ENCODE measurements around the gene ADAMTSL3.

DNA sequence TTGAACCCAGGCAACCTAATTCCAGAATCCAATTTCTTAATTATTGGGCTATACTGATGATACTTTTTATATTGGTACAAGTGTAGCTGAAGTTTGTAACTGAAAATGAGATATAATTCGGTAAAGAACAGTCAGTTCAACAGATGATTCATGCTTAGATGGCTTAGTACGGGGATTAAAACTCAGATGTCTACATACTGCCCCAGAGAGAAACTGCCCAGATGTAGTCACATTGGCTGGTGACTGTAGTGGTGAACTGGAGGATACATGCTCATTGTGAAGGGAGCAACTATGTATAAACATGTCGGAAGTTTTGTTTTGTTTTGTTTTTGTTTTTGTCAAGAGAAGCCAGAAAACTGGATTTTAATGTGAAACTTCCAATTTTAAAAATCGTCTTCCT is 179.6 kb downstream of the ADAMTSL3 start:
- TF ChIP-seq EZH2phosphoT487 (IDR thresholded peaks at IDR 0.05; ENCODE audit: unreplicated experiment): no peak
- TF ChIP-seq, protein P1, sequence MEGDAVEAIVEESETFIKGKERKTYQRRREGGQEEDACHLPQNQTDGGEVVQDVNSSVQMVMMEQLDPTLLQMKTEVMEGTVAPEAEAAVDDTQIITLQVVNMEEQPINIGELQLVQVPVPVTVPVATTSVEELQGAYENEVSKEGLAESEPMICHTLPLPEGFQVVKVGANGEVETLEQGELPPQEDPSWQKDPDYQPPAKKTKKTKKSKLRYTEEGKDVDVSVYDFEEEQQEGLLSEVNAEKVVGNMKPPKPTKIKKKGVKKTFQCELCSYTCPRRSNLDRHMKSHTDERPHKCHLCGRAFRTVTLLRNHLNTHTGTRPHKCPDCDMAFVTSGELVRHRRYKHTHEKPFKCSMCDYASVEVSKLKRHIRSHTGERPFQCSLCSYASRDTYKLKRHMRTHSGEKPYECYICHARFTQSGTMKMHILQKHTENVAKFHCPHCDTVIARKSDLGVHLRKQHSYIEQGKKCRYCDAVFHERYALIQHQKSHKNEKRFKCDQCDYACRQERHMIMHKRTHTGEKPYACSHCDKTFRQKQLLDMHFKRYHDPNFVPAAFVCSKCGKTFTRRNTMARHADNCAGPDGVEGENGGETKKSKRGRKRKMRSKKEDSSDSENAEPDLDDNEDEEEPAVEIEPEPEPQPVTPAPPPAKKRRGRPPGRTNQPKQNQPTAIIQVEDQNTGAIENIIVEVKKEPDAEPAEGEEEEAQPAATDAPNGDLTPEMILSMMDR (conservative IDR thresholded peaks at IDR 0.05; ENCODE audit: low read depth in 2 of 2): no peak
- TF ChIP-seq POLR2AphosphoS5 (IDR thresholded peaks at IDR 0.05; ENCODE audit: low read depth): no peak
- TF ChIP-seq, protein P2, sequence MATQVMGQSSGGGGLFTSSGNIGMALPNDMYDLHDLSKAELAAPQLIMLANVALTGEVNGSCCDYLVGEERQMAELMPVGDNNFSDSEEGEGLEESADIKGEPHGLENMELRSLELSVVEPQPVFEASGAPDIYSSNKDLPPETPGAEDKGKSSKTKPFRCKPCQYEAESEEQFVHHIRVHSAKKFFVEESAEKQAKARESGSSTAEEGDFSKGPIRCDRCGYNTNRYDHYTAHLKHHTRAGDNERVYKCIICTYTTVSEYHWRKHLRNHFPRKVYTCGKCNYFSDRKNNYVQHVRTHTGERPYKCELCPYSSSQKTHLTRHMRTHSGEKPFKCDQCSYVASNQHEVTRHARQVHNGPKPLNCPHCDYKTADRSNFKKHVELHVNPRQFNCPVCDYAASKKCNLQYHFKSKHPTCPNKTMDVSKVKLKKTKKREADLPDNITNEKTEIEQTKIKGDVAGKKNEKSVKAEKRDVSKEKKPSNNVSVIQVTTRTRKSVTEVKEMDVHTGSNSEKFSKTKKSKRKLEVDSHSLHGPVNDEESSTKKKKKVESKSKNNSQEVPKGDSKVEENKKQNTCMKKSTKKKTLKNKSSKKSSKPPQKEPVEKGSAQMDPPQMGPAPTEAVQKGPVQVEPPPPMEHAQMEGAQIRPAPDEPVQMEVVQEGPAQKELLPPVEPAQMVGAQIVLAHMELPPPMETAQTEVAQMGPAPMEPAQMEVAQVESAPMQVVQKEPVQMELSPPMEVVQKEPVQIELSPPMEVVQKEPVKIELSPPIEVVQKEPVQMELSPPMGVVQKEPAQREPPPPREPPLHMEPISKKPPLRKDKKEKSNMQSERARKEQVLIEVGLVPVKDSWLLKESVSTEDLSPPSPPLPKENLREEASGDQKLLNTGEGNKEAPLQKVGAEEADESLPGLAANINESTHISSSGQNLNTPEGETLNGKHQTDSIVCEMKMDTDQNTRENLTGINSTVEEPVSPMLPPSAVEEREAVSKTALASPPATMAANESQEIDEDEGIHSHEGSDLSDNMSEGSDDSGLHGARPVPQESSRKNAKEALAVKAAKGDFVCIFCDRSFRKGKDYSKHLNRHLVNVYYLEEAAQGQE (IDR thresholded peaks at IDR 0.05; ENCODE audit: unreplicated experiment): no peak
- no peak for TF ChIP-seq EZH2 (IDR thresholded peaks at IDR 0.05; ENCODE audit: low read depth, unreplicated experiment)
- TF ChIP-seq CREB1 (CRISPR knock-in tag; IDR thresholded peaks at IDR 0.05; ENCODE audit: low read depth): no peak
- no peak for TF ChIP-seq ZNF331 (CRISPR knock-in tag; IDR thresholded peaks at IDR 0.05; ENCODE audit: low read depth)
- TF ChIP-seq, protein P3, sequence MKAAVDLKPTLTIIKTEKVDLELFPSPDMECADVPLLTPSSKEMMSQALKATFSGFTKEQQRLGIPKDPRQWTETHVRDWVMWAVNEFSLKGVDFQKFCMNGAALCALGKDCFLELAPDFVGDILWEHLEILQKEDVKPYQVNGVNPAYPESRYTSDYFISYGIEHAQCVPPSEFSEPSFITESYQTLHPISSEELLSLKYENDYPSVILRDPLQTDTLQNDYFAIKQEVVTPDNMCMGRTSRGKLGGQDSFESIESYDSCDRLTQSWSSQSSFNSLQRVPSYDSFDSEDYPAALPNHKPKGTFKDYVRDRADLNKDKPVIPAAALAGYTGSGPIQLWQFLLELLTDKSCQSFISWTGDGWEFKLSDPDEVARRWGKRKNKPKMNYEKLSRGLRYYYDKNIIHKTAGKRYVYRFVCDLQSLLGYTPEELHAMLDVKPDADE (IDR thresholded peaks at IDR 0.05): no peak
- TF ChIP-seq NANOG (IDR thresholded peaks at IDR 0.05; ENCODE audit: borderline replicate concordance): no peak
- no peak for TF ChIP-seq JUNB (IDR thresholded peaks at IDR 0.05; ENCODE audit: unreplicated experiment)
- no peak for TF ChIP-seq ZNF114 (CRISPR knock-in tag; IDR thresholded peaks at IDR 0.05)
- no peak for TF ChIP-seq STAT1 (IDR thresholded peaks at IDR 0.05; ENCODE audit: unreplicated experiment)
